Activated T-cell treated with anti-CD3 and anti-CD28 coated beads for 4 hours (primary cell): ENCODE measurements around the gene SLC7A1.
"Not testable (repeated sequence)": the region's sequence is repeated elsewhere in the genome, so short reads cannot be mapped to it uniquely, and the experiment has no call there.

Experiments used
- DNase-seq: peaks from one replicate; pipeline ENCODE4 v3.0.0-alpha.2; 2020

The SLC7A1 gene

GRCh38 chr13:29595380-29596063, at the start of gene SLC7A1:
Gene SLC7A1 (minus strand): TSS chr13:29595688. CDS start chr13:29536188, 59,500 bp downstream.
- peak; percentile 82 for DNase-seq

GRCh38 chr13:29640665-29641064, 45.2 kb upstream of the SLC7A1 start:
- no peak for DNase-seq

- DNase-seq = not testable (repeated sequence)
Observed at GRCh38 chr13:29636831-29637230, 41.3 kb upstream of the SLC7A1 start.

- DNase-seq = no peak
Observed at GRCh38 chr13:29624997-29625396, 29.5 kb upstream of the SLC7A1 start.

- no peak for DNase-seq
Observed at GRCh38 chr13:29621841-29622240, 26.4 kb upstream of the SLC7A1 start.

GRCh38 chr13:29621051-29621800, 25.7 kb upstream of the SLC7A1 start:
- DNase-seq = no peak

- no peak for DNase-seq
Observed at GRCh38 chr13:29619995-29620394, 24.5 kb upstream of the SLC7A1 start.

GRCh38 chr13:29613101-29613500, 17.6 kb upstream of the SLC7A1 start:
- no peak for DNase-seq

- DNase-seq = no peak
Observed at GRCh38 chr13:29607465-29607864, 12.0 kb upstream of the SLC7A1 start.

GRCh38 chr13:29605860-29606526, 10.5 kb upstream of the SLC7A1 start:
- DNase-seq = no peak

- DNase-seq = no peak
Observed at GRCh38 chr13:29598321-29598720, 2.8 kb upstream of the SLC7A1 start.

GRCh38 chr13:29597706-29598105, 2.2 kb upstream of the SLC7A1 start:
- DNase-seq = no peak

- DNase-seq = no peak
Observed at GRCh38 chr13:29597246-29597645, 1.8 kb upstream of the SLC7A1 start.

- no peak for DNase-seq
Observed at GRCh38 chr13:29596064-29596418, 553 bp upstream of the SLC7A1 start.

GRCh38 chr13:29594710-29595379, 643 bp downstream of the SLC7A1 start:
- peak; percentile 66 for DNase-seq

- DNase-seq = peak; percentile 25
Observed at GRCh38 chr13:29594303-29594709, 1.2 kb downstream of the SLC7A1 start.

GRCh38 chr13:29593605-29594297, 1.7 kb downstream of the SLC7A1 start:
- no peak for DNase-seq

GRCh38 chr13:29591310-29591709, 4.2 kb downstream of the SLC7A1 start:
- DNase-seq = no peak

GRCh38 chr13:29589967-29590366, 5.5 kb downstream of the SLC7A1 start:
- no peak for DNase-seq

GRCh38 chr13:29589234-29589633, 6.3 kb downstream of the SLC7A1 start:
- DNase-seq = no peak

GRCh38 chr13:29587645-29588044, 7.8 kb downstream of the SLC7A1 start:
- no peak for DNase-seq

- DNase-seq = no peak
Observed at GRCh38 chr13:29583073-29583785, 12.3 kb downstream of the SLC7A1 start.
